Mucosa of rectum (tissue), 2 donors: Measurements from ENCODE around the gene HIP1.
"Not testable (repeated sequence)": the region's sequence is repeated elsewhere in the genome, so short reads cannot be mapped to it uniquely, and the experiment has no call there.

Experiments
- H3K27ac ChIP-seq, 2 donors: one replicate each; pipeline ENCODE4 v1.7.0; 2013; ENCODE audit warnings: inconsistent platforms in 2 of 2, low read depth in 2 of 2, low read length in 2 of 2
- H3K27me3 ChIP-seq, 2 donors: one replicate each; pipeline ENCODE4 v1.7.0; 2013; ENCODE audit warnings: low read length in 2 of 2; ENCODE audit not compliant: control insufficient read depth in 2 of 2, insufficient read depth in 2 of 2
- H3K36me3 ChIP-seq, 2 donors: one replicate each; pipeline ENCODE4 v1.7.0; 2013; ENCODE audit warnings: low read length in 2 of 2; ENCODE audit not compliant: control insufficient read depth in 2 of 2, insufficient read depth in 2 of 2
- H3K4me1 ChIP-seq, 2 donors: one replicate each; pipeline ENCODE4 v1.7.0; 2013; ENCODE audit warnings: low read length in 2 of 2, mild to moderate bottlenecking in 1 of 2; ENCODE audit not compliant: control insufficient read depth in 2 of 2, insufficient read depth in 2 of 2
- H3K4me3 ChIP-seq, 2 donors: one replicate each; pipeline ENCODE4 v1.7.0; 2013; ENCODE audit warnings: low read length in 2 of 2
- H3K9ac ChIP-seq, 2 donors: one replicate each; pipeline ENCODE4 v1.7.0; 2013; ENCODE audit warnings: low read length in 2 of 2, low read depth in 1 of 2, mild to moderate bottlenecking in 1 of 2
- H3K9me3 ChIP-seq, 2 donors: one replicate each; pipeline ENCODE4 v1.7.0; 2013; ENCODE audit warnings: low read length in 2 of 2; ENCODE audit not compliant: control insufficient read depth in 2 of 2
- donor health status: healthy.
- donor health status: Normal muscosa, but diverticular disease.

HIP1 gene

DNA sequence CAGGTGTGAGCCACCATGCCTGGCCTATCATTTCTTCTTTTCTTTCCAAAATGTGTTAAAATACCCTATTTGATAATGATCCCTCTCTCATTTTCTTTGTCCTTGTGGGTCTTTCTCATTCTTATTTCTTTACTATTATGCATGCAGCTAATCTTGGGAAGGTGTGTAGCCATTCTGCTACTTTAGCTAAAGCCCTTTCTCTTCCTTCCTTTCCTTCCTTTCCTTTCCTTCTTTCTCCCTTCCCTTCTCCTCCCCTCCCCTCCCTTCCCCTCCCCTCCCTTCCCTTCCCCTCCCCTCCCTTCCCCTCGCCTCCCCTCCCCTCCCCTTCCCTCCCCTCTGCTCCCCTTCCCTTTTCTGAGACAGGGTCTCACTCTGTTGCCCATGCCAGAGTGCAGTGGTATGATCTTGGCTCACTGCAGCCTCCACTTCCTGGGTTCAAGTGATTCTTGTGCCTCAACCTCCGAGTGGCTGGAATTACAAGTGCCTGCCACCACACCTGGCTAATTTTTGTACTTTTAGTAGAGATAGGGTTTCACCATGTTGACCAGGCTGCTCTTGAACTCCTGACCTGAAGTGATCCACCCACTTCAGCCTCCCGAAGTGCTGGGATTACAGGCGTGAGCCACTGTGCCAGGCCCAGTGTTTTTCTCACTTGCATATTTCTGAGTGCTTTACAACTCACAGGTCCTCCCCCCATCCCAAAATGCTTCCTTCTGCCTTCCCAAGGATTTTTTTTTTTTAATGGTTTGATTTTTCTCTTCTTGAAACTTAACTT is 42.3 kb downstream of the HIP1 start:
- Histone ChIP-seq H3K9me3 (no peaks in the 10 kb centered on the region), H3K27ac (no peak overlapping the region), H3K36me3 (no peaks in the 10 kb centered on the region), H3K27me3 (no peaks in the 10 kb centered on the region), H3K9ac (no peak overlapping the region), H3K4me1 (peaks cover 0 to 4% of the 10 kb centered on the region in 2 donors), H3K4me3 (no peak overlapping the region)

- H3K4me3 ChIP-seq, result no peak overlapping the region
Observed at GRCh38 chr7:75694638-75695399, 43.9 kb downstream of the HIP1 start.

DNA sequence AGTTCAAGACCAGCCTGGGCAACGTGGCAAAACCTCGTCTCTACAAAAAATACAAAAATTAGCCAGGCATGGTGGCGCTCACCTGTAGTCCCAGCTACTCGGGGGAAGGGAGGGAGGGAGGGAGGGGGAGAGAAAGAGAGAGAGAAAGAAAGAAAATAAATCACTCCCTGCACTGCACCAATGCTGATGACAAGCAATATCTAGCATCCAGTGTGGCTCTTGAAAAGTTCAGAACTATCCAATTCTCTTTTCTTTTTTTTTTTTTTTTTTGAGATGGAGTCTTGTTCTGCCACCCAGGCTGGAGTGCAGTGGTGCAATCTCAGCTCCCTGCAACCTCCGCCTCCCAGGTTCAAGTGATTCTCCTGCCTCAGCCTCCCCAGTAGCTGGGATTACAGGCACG is 45.1 kb downstream of the HIP1 start:
- not testable (repeated sequence) for H3K36me3 ChIP-seq, H3K9me3 ChIP-seq, H3K27me3 ChIP-seq, H3K9ac ChIP-seq, H3K4me3 ChIP-seq, H3K27ac ChIP-seq, H3K4me1 ChIP-seq

More at GRCh38 chr7:75694638-75695399, 43.9 kb downstream of the HIP1 start:
- Histone ChIP-seq H3K9me3 (no peaks in the 10 kb centered on the region), H3K36me3 (no peaks in the 10 kb centered on the region), H3K27ac (no peak overlapping the region), H3K27me3 (no peaks in the 10 kb centered on the region), H3K4me1 (peaks cover 0 to 4% of the 10 kb centered on the region in 2 donors), H3K9ac (no peak overlapping the region)

GRCh38 chr7:75691793-75692543 is 46.8 kb downstream of the HIP1 start:
- Histone ChIP-seq H3K9me3 (no peaks in the 10 kb centered on the region), H3K9ac (no peak overlapping the region), H3K4me1 (peaks cover 0 to 4% of the 10 kb centered on the region in 2 donors), H3K27ac (no peak overlapping the region), H3K36me3 (no peaks in the 10 kb centered on the region), H3K4me3 (no peak overlapping the region), H3K27me3 (no peaks in the 10 kb centered on the region)

- peaks cover 0 to 4% of the 10 kb centered on the region in 2 donors for H3K4me1 ChIP-seq
- H3K27me3 ChIP-seq, result no peaks in the 10 kb centered on the region
- H3K36me3 ChIP-seq, result no peaks in the 10 kb centered on the region
- H3K9me3 ChIP-seq, result no peaks in the 10 kb centered on the region
- H3K4me3 ChIP-seq, result no peak overlapping the region
- H3K27ac ChIP-seq, result no peak overlapping the region
- H3K9ac ChIP-seq, result no peak overlapping the region
Observed at GRCh38 chr7:75690121-75690523, 48.6 kb downstream of the HIP1 start.

DNA sequence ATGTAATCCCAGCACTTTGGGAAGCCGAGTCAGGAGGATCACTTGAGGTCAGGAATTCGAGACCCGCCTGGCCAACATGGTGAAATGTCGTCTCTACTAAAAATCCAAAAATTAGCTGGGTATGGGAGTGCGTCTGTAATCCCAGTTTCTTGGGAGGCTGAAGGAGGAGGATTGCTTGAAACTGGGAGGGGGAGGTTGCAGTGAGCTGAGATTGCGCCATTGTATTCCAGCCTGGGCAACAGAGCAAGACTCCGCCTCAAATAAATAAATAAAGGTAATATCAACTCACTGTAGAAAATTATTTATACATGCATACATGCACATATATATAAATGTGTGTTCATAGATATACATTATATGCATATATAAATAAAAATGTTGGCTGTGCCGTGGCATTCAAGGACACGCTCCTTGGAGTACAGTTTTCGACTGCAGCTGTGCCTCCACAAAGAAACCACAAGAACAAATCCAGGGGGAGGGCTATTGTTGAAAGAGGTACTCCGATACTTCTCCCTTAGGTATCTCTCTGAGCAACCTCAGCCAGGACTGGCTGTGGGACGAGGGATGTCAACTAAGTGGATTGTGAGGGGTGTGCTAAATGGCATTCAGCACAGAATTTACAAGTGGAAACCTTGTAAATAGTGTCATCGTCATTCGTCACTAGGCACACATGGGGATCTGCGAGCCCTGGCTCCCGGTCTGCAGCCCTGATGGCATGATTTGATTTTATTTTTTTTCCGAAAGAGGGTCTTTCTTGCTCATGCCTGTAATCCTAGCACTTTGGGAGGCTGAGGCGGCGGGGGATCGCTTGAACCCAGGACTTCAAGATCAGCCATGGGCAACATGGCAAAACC is 49.3 kb downstream of the HIP1 start:
- no peaks in the 10 kb centered on the region for H3K36me3 ChIP-seq
- no peak overlapping the region for H3K4me3 ChIP-seq
- no peaks in the 10 kb centered on the region for H3K27me3 ChIP-seq
- no peak overlapping the region for H3K9ac ChIP-seq
- H3K27ac ChIP-seq, result no peak overlapping the region
- peaks cover 0 to 4% of the 10 kb centered on the region in 2 donors for H3K4me1 ChIP-seq
- no peaks in the 10 kb centered on the region for H3K9me3 ChIP-seq

- no peaks in the 10 kb centered on the region for H3K9me3 ChIP-seq
- no peaks in the 10 kb centered on the region for H3K36me3 ChIP-seq
- H3K9ac ChIP-seq, result no peak overlapping the region
- no peak overlapping the region for H3K4me3 ChIP-seq
- no peaks in the 10 kb centered on the region for H3K27me3 ChIP-seq
- H3K4me1 ChIP-seq, result peaks cover 0 to 4% of the 10 kb centered on the region in 2 donors
- H3K27ac ChIP-seq, result no peak overlapping the region
Observed at GRCh38 chr7:75688200-75689136, 50.3 kb downstream of the HIP1 start.

DNA sequence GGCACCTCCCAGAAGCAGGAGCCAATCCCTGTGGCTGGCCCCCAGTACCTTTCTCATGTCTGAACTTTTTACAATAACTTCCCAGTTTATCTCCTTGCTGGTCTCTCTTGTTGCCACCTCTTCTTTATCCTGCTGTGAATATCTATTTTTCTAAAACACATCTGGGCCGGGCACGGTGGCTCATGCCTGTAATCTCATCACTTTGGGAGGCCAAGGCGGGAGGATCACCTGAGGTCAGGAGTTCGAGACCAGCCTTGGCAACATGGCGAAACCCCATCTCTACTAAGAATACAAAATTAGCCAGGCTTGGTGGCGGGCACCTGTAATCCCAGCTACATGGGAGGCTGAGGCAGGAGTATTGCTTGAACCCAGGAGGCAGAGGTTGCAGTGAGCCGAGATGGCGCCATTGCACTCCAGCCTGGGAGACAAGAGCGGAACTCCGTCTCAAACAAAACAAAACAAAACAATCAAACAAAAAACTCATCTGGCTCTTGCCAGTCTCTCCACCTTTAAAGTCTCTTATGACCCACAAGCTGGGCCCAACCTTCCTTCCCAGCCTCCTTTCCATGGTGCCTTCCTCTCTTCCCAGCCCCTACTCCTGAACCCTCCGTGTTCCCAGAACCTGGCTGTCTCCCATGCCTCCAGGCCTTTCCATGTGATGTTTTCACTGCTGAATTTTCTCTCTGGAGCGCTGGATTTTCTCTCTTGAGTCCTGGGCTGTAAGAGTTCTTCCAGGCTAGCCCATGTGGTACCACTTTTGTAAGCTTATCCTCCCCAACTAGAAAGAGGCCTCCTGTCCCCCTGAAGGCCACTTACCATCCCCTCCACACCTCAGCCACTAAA is 51.3 kb downstream of the HIP1 start:
- Histone ChIP-seq H3K4me1 (peaks cover 0 to 4% of the 10 kb centered on the region in 2 donors), H3K4me3 (no peak overlapping the region), H3K27me3 (no peaks in the 10 kb centered on the region), H3K9me3 (no peaks in the 10 kb centered on the region), H3K27ac (no peak overlapping the region), H3K36me3 (no peaks in the 10 kb centered on the region), H3K9ac (no peak overlapping the region)
